GM18867 (cell line): ENCODE data around the gene RNF144B.
"Not testable (repeated sequence)": the region's sequence is repeated elsewhere in the genome, so short reads cannot be mapped to it uniquely, and the experiment has no call there.

ENCODE experiments used
- ATAC-seq: cut with Tn5 transposase; IDR thresholded peaks from one replicate; pipeline ENCODE4 v1.9.1; 2021; ENCODE audit warnings: mild to moderate bottlenecking, moderate library complexity; ENCODE audit not compliant: unreplicated experiment

The RNF144B gene

GRCh38 chr6:18439581-18439980 is 52.4 kb downstream of the RNF144B start:
- ATAC-seq: no peak

GRCh38 chr6:18441251-18441979 is 54.3 kb downstream of the RNF144B start:
- no peak for ATAC-seq

GRCh38 chr6:18444111-18444510 is 57.0 kb downstream of the RNF144B start:
- ATAC-seq: no peak

GRCh38 chr6:18445228-18445627 is 58.1 kb downstream of the RNF144B start:
- no peak for ATAC-seq

- no peak for ATAC-seq
Observed at GRCh38 chr6:18446771-18447170, 59.6 kb downstream of the RNF144B start.

- no peak for ATAC-seq
Observed at GRCh38 chr6:18447552-18447951, 60.4 kb downstream of the RNF144B start.

GRCh38 chr6:18451756-18452155 is 64.6 kb downstream of the RNF144B start:
- ATAC-seq: no peak

- ATAC-seq: no peak
Observed at GRCh38 chr6:18454446-18454845, 67.3 kb downstream of the RNF144B start.

- ATAC-seq: no peak
Observed at GRCh38 chr6:18457065-18457737, 70.1 kb downstream of the RNF144B start.

GRCh38 chr6:18458086-18458485 is 70.9 kb downstream of the RNF144B start:
- not testable (repeated sequence) for ATAC-seq

- no peak for ATAC-seq
Observed at GRCh38 chr6:18463429-18463828, 76.3 kb downstream of the RNF144B start.

- ATAC-seq: no peak
Observed at GRCh38 chr6:18464176-18464575, 77.0 kb downstream of the RNF144B start.

- ATAC-seq: no peak
Observed at GRCh38 chr6:18465410-18466154, 78.4 kb downstream of the RNF144B start.

GRCh38 chr6:18467741-18468502 is 80.8 kb downstream of the RNF144B start:
- no peak for ATAC-seq

GRCh38 chr6:18468503-18468843 is 81.3 kb downstream of the RNF144B start:
- ATAC-seq: no peak

GRCh38 chr6:18469536-18469935 is 82.4 kb downstream of the RNF144B start:
- no peak for ATAC-seq

GRCh38 chr6:18471232-18471964 is 84.2 kb downstream of the RNF144B start:
- ATAC-seq: no peak

- no peak for ATAC-seq
Observed at GRCh38 chr6:18472941-18473340, 85.8 kb downstream of the RNF144B start.

- ATAC-seq: no peak
Observed at GRCh38 chr6:18473755-18474154, 86.6 kb downstream of the RNF144B start.

GRCh38 chr6:18477301-18477941 is 90.3 kb downstream of the RNF144B start:
- no peak for ATAC-seq
